Endothelial cell (in vitro differentiated cells): ENCODE measurements around the gene WFS1. TPM values are rescaled to one million over a fixed set of nuclear protein-coding genes. Genes with fewer than 3 reads are reported as not detected.

Experiments
- DNase-seq: peaks from one replicate; pipeline ENCODE4 v3.0.0; 2021; ENCODE audit warnings: low spot score
- H3K27ac Mint-ChIP-seq: one replicate; pipeline ENCODE4 v1.8.0; 2021; ENCODE audit warnings: mixed read lengths, inconsistent platforms; ENCODE audit not compliant: unreplicated experiment
- H3K27me3 Mint-ChIP-seq: one replicate; pipeline ENCODE4 v1.8.0; 2021; ENCODE audit warnings: mild to moderate bottlenecking, moderate library complexity, mixed read lengths, inconsistent platforms; ENCODE audit not compliant: unreplicated experiment
- H3K36me3 Mint-ChIP-seq: one replicate; pipeline ENCODE4 v1.8.0; 2021; ENCODE audit warnings: mild to moderate bottlenecking, low read depth, mixed read lengths, inconsistent platforms; ENCODE audit not compliant: unreplicated experiment
- H3K4me1 Mint-ChIP-seq: one replicate; pipeline ENCODE4 v1.8.0; 2021; ENCODE audit warnings: mild to moderate bottlenecking, mixed read lengths, inconsistent platforms; ENCODE audit not compliant: unreplicated experiment
- H3K4me3 Mint-ChIP-seq: one replicate; pipeline ENCODE4 v1.8.0; 2021; ENCODE audit warnings: mild to moderate bottlenecking, mixed read lengths, inconsistent platforms; ENCODE audit not compliant: unreplicated experiment
- H3K9me3 Mint-ChIP-seq: one replicate; pipeline ENCODE4 v1.8.0; 2021; ENCODE audit warnings: mixed read lengths, inconsistent platforms; ENCODE audit not compliant: unreplicated experiment
- CTCF ChIP-seq: fragments of 200-600 bp; sonication (generic); IDR thresholded peaks from one replicate; pipeline ENCODE4 v1.5.0; 2021; ENCODE audit warnings: antibody characterized with exemption; ENCODE audit not compliant: unreplicated experiment
- total RNA-seq: library from RNA; stranded (reverse); fragmentation: NEBNext Ultra II Directional; extraction: Animal tissue kit (Norgen Biotek cat#: 25700); gene quantifications from one replicate; pipeline ENCODE4 v1.2.1, GENCODE V29; 2021; ENCODE audit not compliant: unreplicated experiment

The WFS1 gene
- total RNA-seq, 1 donor from 2014 or later = 53.2 TPM

- H3K27ac Mint-ChIP-seq = no peak overlapping the region
- peaks cover 4% of the 10 kb centered on the region for H3K4me1 Mint-ChIP-seq
- DNase-seq = no peak
- H3K27me3 Mint-ChIP-seq = peaks cover 2% of the 10 kb centered on the region
- no peak overlapping the region for H3K4me3 Mint-ChIP-seq
- H3K9me3 Mint-ChIP-seq = no peaks in the 10 kb centered on the region
- H3K36me3 Mint-ChIP-seq = peaks cover 29% of the 10 kb centered on the region
- TF ChIP-seq CTCF = no peak
These were observed 13.6 kb downstream of the WFS1 start for GRCh38 chr4:6283282-6283681.

- Mint-ChIP-seq H3K27ac (no peak overlapping the region), H3K9me3 (no peaks in the 10 kb centered on the region), H3K4me3 (no peak overlapping the region), H3K4me1 (peaks cover 2% of the 10 kb centered on the region), H3K36me3 (peaks cover 31% of the 10 kb centered on the region), H3K27me3 (no peaks in the 10 kb centered on the region)
- no peak for TF ChIP-seq CTCF
- DNase-seq = no peak
These were observed 17.6 kb downstream of the WFS1 start for GRCh38 chr4:6287017-6287788.

GRCh38 chr4:6288342-6288741, 18.7 kb downstream of the WFS1 start:
- Mint-ChIP-seq H3K27me3 (no peaks in the 10 kb centered on the region), H3K36me3 (peaks cover 30% of the 10 kb centered on the region), H3K9me3 (no peaks in the 10 kb centered on the region), H3K27ac (no peak overlapping the region), H3K4me3 (peak overlapping the region; percentile 9), H3K4me1 (peaks cover 3% of the 10 kb centered on the region)
- no peak for DNase-seq
- no peak for TF ChIP-seq CTCF

- DNase-seq = no peak
- Mint-ChIP-seq H3K27ac (no peak overlapping the region), H3K4me1 (peaks cover 4% of the 10 kb centered on the region), H3K4me3 (peak overlapping the region; percentile 9), H3K36me3 (peaks cover 32% of the 10 kb centered on the region), H3K27me3 (no peaks in the 10 kb centered on the region), H3K9me3 (no peaks in the 10 kb centered on the region)
- TF ChIP-seq CTCF = no peak
These were observed 19.2 kb downstream of the WFS1 start for GRCh38 chr4:6288871-6289270.

GRCh38 chr4:6290256-6290655, 20.6 kb downstream of the WFS1 start:
- Mint-ChIP-seq H3K4me1 (peaks cover 4% of the 10 kb centered on the region), H3K4me3 (no peak overlapping the region), H3K27ac (no peak overlapping the region), H3K36me3 (peaks cover 38% of the 10 kb centered on the region), H3K27me3 (peaks cover 2% of the 10 kb centered on the region), H3K9me3 (no peaks in the 10 kb centered on the region)
- DNase-seq = no peak
- TF ChIP-seq CTCF = no peak
